ENCODE data around the gene PSTPIP1.

The PSTPIP1 gene

DNA sequence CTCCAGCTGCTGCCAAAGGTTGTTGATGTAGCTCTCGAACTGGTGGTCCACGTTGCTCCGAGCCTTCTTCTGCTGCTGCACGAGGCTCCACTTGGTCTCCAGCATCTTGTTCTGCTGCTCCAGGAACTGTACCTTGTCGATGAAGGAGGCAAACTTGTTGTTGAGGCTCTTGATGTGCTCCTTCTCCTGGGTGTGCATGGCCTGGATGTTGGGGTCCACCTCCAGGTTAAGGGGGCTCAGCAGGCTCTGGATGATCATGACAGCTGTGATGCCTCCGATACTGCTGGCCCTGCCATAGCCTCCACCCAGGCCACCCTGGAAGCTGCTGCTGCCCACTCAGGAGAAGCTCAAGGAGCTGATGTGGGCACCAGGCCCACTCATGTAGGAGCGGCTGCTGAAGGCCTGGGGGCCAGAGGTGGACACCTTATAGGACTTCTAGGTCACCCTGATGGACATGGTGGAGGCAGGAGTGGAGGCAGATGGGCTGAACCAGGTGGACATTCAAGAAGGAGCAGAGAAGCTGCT is 14.9 kb upstream of the PSTPIP1 start:
- TF ChIP-seq, protein P1, sequence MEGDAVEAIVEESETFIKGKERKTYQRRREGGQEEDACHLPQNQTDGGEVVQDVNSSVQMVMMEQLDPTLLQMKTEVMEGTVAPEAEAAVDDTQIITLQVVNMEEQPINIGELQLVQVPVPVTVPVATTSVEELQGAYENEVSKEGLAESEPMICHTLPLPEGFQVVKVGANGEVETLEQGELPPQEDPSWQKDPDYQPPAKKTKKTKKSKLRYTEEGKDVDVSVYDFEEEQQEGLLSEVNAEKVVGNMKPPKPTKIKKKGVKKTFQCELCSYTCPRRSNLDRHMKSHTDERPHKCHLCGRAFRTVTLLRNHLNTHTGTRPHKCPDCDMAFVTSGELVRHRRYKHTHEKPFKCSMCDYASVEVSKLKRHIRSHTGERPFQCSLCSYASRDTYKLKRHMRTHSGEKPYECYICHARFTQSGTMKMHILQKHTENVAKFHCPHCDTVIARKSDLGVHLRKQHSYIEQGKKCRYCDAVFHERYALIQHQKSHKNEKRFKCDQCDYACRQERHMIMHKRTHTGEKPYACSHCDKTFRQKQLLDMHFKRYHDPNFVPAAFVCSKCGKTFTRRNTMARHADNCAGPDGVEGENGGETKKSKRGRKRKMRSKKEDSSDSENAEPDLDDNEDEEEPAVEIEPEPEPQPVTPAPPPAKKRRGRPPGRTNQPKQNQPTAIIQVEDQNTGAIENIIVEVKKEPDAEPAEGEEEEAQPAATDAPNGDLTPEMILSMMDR (conservative IDR thresholded peaks at IDR 0.05; ENCODE audit: low read depth, low read length) = no peak
- H3K27ac ChIP-seq = no peak overlapping the region
- H3K27me3 ChIP-seq (ENCODE audit: insufficient read depth, low read depth) = no peaks in the 10 kb centered on the region
- H3K4me1 ChIP-seq (ENCODE audit: low read depth, poor library complexity, severe bottlenecking) = no peaks in the 10 kb centered on the region
- no peak overlapping the region for H3K4me2 ChIP-seq
- H3K9ac ChIP-seq = no peak overlapping the region
- no peaks in the 10 kb centered on the region for H4K20me1 ChIP-seq (ENCODE audit: insufficient read depth)
- H3K36me3 ChIP-seq (ENCODE audit: insufficient read depth) = no peaks in the 10 kb centered on the region
- H3K4me3 ChIP-seq (IDR thresholded peaks at IDR 0.05; ENCODE audit: insufficient read depth, low read depth, low read length) = no peak overlapping the region
- no peak overlapping the region for H2AFZ ChIP-seq (ENCODE audit: low read depth)
- H3K79me2 ChIP-seq (ENCODE audit: insufficient read depth, low read depth) = no peaks in the 10 kb centered on the region

DNA sequence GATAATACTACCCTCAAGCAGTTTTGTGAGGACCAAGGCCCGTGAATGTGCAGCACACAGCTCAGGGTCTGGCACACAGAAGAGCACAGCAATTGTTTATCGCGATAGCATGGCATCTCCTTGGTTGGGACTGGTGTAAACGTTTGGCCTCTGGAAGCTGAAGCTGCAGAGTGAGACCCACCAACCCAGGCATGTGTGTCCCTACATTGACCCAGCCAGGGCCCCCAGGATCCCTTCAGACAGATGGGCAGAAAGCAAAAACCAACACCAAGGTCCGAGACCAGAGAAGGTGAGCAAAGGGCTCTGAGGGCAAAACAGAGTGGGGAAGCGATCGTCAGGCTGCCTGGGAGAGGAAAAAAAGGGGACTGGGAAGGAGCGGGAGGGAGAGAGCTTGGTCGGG is 12.6 kb upstream of the PSTPIP1 start:
- Histone ChIP-seq H4K20me1 (ENCODE audit: insufficient read depth) (no peaks in the 10 kb centered on the region), H3K4me1 (ENCODE audit: low read depth, poor library complexity, severe bottlenecking) (no peaks in the 10 kb centered on the region), H3K79me2 (ENCODE audit: insufficient read depth, low read depth) (no peaks in the 10 kb centered on the region), H2AFZ (ENCODE audit: low read depth) (no peak overlapping the region), H3K27me3 (ENCODE audit: insufficient read depth, low read depth) (no peaks in the 10 kb centered on the region), H3K9ac (no peak overlapping the region), H3K27ac (no peak overlapping the region), H3K4me2 (no peak overlapping the region), H3K36me3 (ENCODE audit: insufficient read depth) (no peaks in the 10 kb centered on the region), H3K4me3 (IDR thresholded peaks at IDR 0.05; ENCODE audit: insufficient read depth, low read depth, low read length) (no peak overlapping the region)
- TF ChIP-seq, protein P1 (conservative IDR thresholded peaks at IDR 0.05; ENCODE audit: low read depth, low read length) = no peak

GRCh38 chr15:76982756-76983155 is 12.2 kb upstream of the PSTPIP1 start:
- H3K9ac ChIP-seq = no peak overlapping the region
- no peaks in the 10 kb centered on the region for H3K79me2 ChIP-seq (ENCODE audit: insufficient read depth, low read depth)
- TF ChIP-seq, protein P1 (conservative IDR thresholded peaks at IDR 0.05; ENCODE audit: low read depth, low read length) = no peak
- no peaks in the 10 kb centered on the region for H3K4me1 ChIP-seq (ENCODE audit: low read depth, poor library complexity, severe bottlenecking)
- no peak overlapping the region for H3K27ac ChIP-seq
- H3K36me3 ChIP-seq (ENCODE audit: insufficient read depth) = no peaks in the 10 kb centered on the region
- H4K20me1 ChIP-seq (ENCODE audit: insufficient read depth) = no peaks in the 10 kb centered on the region
- no peak overlapping the region for H3K4me3 ChIP-seq (IDR thresholded peaks at IDR 0.05; ENCODE audit: insufficient read depth, low read depth, low read length)
- no peak overlapping the region for H3K4me2 ChIP-seq
- H3K27me3 ChIP-seq (ENCODE audit: insufficient read depth, low read depth) = no peaks in the 10 kb centered on the region
- no peak overlapping the region for H2AFZ ChIP-seq (ENCODE audit: low read depth)

- no peaks in the 10 kb centered on the region for H3K36me3 ChIP-seq (ENCODE audit: insufficient read depth)
- no peak overlapping the region for H2AFZ ChIP-seq (ENCODE audit: low read depth)
- H3K27me3 ChIP-seq (ENCODE audit: insufficient read depth, low read depth) = no peaks in the 10 kb centered on the region
- TF ChIP-seq, protein P1 (conservative IDR thresholded peaks at IDR 0.05; ENCODE audit: low read depth, low read length) = no peak
- H3K4me2 ChIP-seq = no peak overlapping the region
- H3K79me2 ChIP-seq (ENCODE audit: insufficient read depth, low read depth) = no peaks in the 10 kb centered on the region
- H3K4me1 ChIP-seq (ENCODE audit: low read depth, poor library complexity, severe bottlenecking) = no peaks in the 10 kb centered on the region
- H3K27ac ChIP-seq = no peak overlapping the region
- no peaks in the 10 kb centered on the region for H4K20me1 ChIP-seq (ENCODE audit: insufficient read depth)
- no peak overlapping the region for H3K9ac ChIP-seq
- H3K4me3 ChIP-seq (IDR thresholded peaks at IDR 0.05; ENCODE audit: insufficient read depth, low read depth, low read length) = no peak overlapping the region
Observed at GRCh38 chr15:76983590-76984375, 11.1 kb upstream of the PSTPIP1 start.
